Measurements from ENCODE around the gene KRT6B. TPM values are rescaled to one million over a fixed set of nuclear protein-coding genes. Genes with fewer than 3 reads are reported as not detected.

KRT6B gene
- total and polyA plus RNA-seq, 2 of the 8 experiments (the other 6 are each of a cell fraction or from before 2014, with no cell fraction given) = not detected

- 73% methylated on average over 8 of the region's 8 CpGs; no CpG with 5 or more reads in 1 of the 2 experiments for WGBS, 2 experiments (ENCODE audit: extremely low coverage in 1 of 2, insufficient coverage in 1 of 2, insufficient read length in 1 of 2, insufficient replicate concordance in 2 of 2, low coverage in 1 of 2, low lambda C conversion rate in 2 of 2, missing lambda C conversion rate in 1 of 2)
- Histone ChIP-seq H3K79me1 (ENCODE audit: low read depth, low read length) (no peaks in the 10 kb centered on the region), H3K23ac (ENCODE audit: insufficient read length) (no peak overlapping the region), H2BK5ac (ENCODE audit: low read depth, low read length) (no peak overlapping the region), H3K18ac (ENCODE audit: extremely low read depth, low read length) (no peak overlapping the region), H2AK5ac (ENCODE audit: low read depth, low read length) (no peak overlapping the region), H3K79me2 (ENCODE audit: control insufficient read depth in 1 of 2, insufficient read depth in 2 of 2, low read length in 2 of 2) (no peaks in the 10 kb centered on the region), H3K4me3 (ENCODE audit: extremely low read depth in 1 of 4, insufficient read depth in 2 of 4, low read depth in 3 of 4, low read length in 4 of 4) (no peak overlapping the region), H2AFZ (ENCODE audit: low read length) (no peak overlapping the region), H3K27me3 (replicated peaks in 1 of 4; ENCODE audit: control insufficient read depth in 3 of 4, extremely low read depth in 1 of 4, insufficient read depth in 3 of 4, low read length in 3 of 4) (no peaks in the 10 kb centered on the region), H2BK120ac (replicated peaks; ENCODE audit: low read depth, low read length) (no peak overlapping the region), H3K23me2 (ENCODE audit: low read depth, low read length) (no peaks in the 10 kb centered on the region), H4K5ac (ENCODE audit: insufficient read length, low read depth, low read length) (no peak overlapping the region), H3K36me3 (ENCODE audit: control insufficient read depth in 2 of 4, insufficient read depth in 4 of 4, low read length in 3 of 4) (no peaks in the 10 kb centered on the region), H3K4me1 (replicated peaks in 1 of 4; ENCODE audit: control insufficient read depth in 3 of 4, insufficient read depth in 4 of 4, low read length in 3 of 4) (no peaks in the 10 kb centered on the region), H3K27ac (ENCODE audit: low read depth, low read length) (no peak overlapping the region), H2BK12ac (ENCODE audit: low read depth, low read length) (no peak overlapping the region), H3K9me3 (ENCODE audit: insufficient read depth in 2 of 2, low read depth in 1 of 2, low read length in 1 of 2) (peaks cover 0 to 7% of the 10 kb centered on the region in 2 experiments; a peak in 1 of 4 replicates), H3K56ac (replicated peaks; ENCODE audit: insufficient read length, low read depth, low read length) (no peak overlapping the region), H2BK20ac (ENCODE audit: low read length) (no peak overlapping the region), H3K9ac (replicated peaks in 1 of 4; ENCODE audit: extremely low read depth in 1 of 4, low read depth in 3 of 4, low read length in 3 of 4) (no peak overlapping the region), H3K14ac (ENCODE audit: insufficient read length) (no peak overlapping the region), H3K4me2 (ENCODE audit: insufficient read depth in 1 of 2, low read depth in 2 of 2, low read length in 2 of 2) (no peak overlapping the region), H4K91ac (replicated peaks; ENCODE audit: insufficient read length, low read length) (no peak overlapping the region), H4K8ac (ENCODE audit: extremely low read depth, insufficient read depth, low read length) (no peak overlapping the region; the same call in 1 of the 2 replicates), H4K20me1 (replicated peaks in 1 of 2; ENCODE audit: control insufficient read depth in 1 of 2, insufficient read depth in 2 of 2, low read length in 2 of 2) (no peaks in the 10 kb centered on the region), H2BK15ac (ENCODE audit: low read length) (no peak overlapping the region), H3K4ac (replicated peaks; ENCODE audit: insufficient read length, low read depth, low read length) (no peak overlapping the region)
- no peak for TF ChIP-seq KDM1A (IDR thresholded peaks at IDR 0.05; ENCODE audit: borderline replicate concordance, low read length)
- no peak for TF ChIP-seq EP300 (IDR thresholded peaks at IDR 0.05; ENCODE audit: borderline replicate concordance in 1 of 2, low read depth in 2 of 2, low read length in 2 of 2)
- TF ChIP-seq RBBP5 (IDR thresholded peaks at IDR 0.05; ENCODE audit: borderline replicate concordance, low read depth, low read length) = no peak
- no peak for TF ChIP-seq SP1 (IDR thresholded peaks at IDR 0.05; ENCODE audit: low read depth, low read length)
- peak; percentile 31 to 49; a peak in 2 of 4 replicates for TF ChIP-seq RAD21 (IDR thresholded peaks at IDR 0.05 in 1 of 2, conservative IDR thresholded peaks at IDR 0.05 in 1 of 2; ENCODE audit: low read depth in 2 of 2, low read length in 2 of 2)
- TF ChIP-seq, protein P1, sequence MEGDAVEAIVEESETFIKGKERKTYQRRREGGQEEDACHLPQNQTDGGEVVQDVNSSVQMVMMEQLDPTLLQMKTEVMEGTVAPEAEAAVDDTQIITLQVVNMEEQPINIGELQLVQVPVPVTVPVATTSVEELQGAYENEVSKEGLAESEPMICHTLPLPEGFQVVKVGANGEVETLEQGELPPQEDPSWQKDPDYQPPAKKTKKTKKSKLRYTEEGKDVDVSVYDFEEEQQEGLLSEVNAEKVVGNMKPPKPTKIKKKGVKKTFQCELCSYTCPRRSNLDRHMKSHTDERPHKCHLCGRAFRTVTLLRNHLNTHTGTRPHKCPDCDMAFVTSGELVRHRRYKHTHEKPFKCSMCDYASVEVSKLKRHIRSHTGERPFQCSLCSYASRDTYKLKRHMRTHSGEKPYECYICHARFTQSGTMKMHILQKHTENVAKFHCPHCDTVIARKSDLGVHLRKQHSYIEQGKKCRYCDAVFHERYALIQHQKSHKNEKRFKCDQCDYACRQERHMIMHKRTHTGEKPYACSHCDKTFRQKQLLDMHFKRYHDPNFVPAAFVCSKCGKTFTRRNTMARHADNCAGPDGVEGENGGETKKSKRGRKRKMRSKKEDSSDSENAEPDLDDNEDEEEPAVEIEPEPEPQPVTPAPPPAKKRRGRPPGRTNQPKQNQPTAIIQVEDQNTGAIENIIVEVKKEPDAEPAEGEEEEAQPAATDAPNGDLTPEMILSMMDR (IDR thresholded peaks at IDR 0.05; ENCODE audit: control extremely low read depth in 1 of 3, insufficient read depth in 1 of 3, low read depth in 1 of 3, low read length in 3 of 3) = peak; percentile 57 to 69 (median 67)
- FAIRE-seq (no peak), DNase-seq (ENCODE audit: low read depth in 1 of 2, low spot score in 2 of 2) (peak in 1 of 2 experiments; percentile 54)
- ChIA-PET POLR2A (ENCODE audit: partially characterized antibody) (no interaction called here), CTCF (ENCODE audit: partially characterized antibody) (interaction anchor here (0.7 to 7.8 kb wide), 32 partner anchors 9 to 466 kb away, joined by 3 to 46 read pairs (median 4); partner anchors contain the start of genes KRT5 and KRT74)
Measured at GRCh38 chr12:52413782-52414345, 38.1 kb downstream of the KRT6B start.
